Measurements from ENCODE around the gene EYS. TPM values are rescaled to one million over a fixed set of nuclear protein-coding genes. Genes with fewer than 3 reads are reported as not detected.

EYS gene
- total RNA-seq, 1 experiment from 2014 or later, result not detected

DNA sequence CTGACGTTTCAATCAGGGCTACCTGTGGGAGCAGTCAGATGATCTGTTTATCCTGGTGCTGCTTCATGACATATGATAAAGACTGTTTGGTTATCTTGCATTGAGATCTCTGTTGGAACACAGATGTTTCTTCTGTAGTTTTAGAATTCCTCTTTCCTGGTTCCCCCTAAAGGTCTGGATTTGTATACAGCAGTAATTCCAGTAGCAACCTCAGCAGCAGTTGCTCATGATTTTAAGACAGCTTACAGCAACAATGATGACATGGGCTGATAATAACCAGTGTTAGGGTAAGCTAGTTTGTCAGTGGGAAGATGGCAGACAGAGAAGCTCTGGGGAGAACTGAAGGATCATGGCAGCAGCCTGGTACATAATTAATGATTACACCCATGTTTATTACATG is 1632.0 kb downstream of the EYS start:
- Histone ChIP-seq H3K27ac (ENCODE audit: insufficient read length, low read depth, low read length) (no peak overlapping the region), H3K9ac (ENCODE audit: extremely low read depth, insufficient read length, low read length) (no peak overlapping the region), H2BK12ac (ENCODE audit: insufficient read length, low read depth, low read length) (no peak overlapping the region), H3K79me1 (ENCODE audit: insufficient read depth, low read depth, low read length, poor library complexity, severe bottlenecking) (no peaks in the 10 kb centered on the region), H3K14ac (ENCODE audit: insufficient read depth, low read length) (no peak overlapping the region), H3K79me2 (ENCODE audit: insufficient read depth, low read length) (no peaks in the 10 kb centered on the region), H2BK15ac (ENCODE audit: low read depth, low read length) (no peak overlapping the region), H3K9me3 (ENCODE audit: control insufficient read depth, low read depth, low read length) (no peaks in the 10 kb centered on the region), H4K8ac (replicated peaks; ENCODE audit: insufficient read length, low read depth, low read length) (no peak overlapping the region), H3K27me3 (ENCODE audit: insufficient read depth, low read length) (no peaks in the 10 kb centered on the region), H3K18ac (ENCODE audit: insufficient read length, low read depth, low read length) (no peak overlapping the region), H3T11ph (ENCODE audit: low read length) (no peak overlapping the region), H4K91ac (ENCODE audit: insufficient read length, low read depth, low read length) (no peak overlapping the region), H2AFZ (ENCODE audit: low read length) (no peak overlapping the region), H3K23ac (ENCODE audit: insufficient read length, low read depth, low read length) (no peak overlapping the region), H3K4me1 (ENCODE audit: insufficient read depth, low read length) (no peaks in the 10 kb centered on the region), H3K4me2 (ENCODE audit: insufficient read depth, insufficient read length, low read length) (no peak overlapping the region), H4K20me1 (ENCODE audit: control insufficient read depth, insufficient read depth, insufficient read length) (no peaks in the 10 kb centered on the region), H4K5ac (ENCODE audit: insufficient read length, low read depth, low read length) (no peak overlapping the region), H3K56ac (ENCODE audit: insufficient read length, low read depth, low read length) (no peak overlapping the region), H3K4ac (ENCODE audit: low read depth, low read length) (no peak overlapping the region), H2BK5ac (ENCODE audit: insufficient read length, low read length) (no peak overlapping the region), H2AK5ac (ENCODE audit: insufficient read length, low read length) (no peak overlapping the region), H3K23me2 (ENCODE audit: insufficient read length, low read depth, low read length, poor library complexity, severe bottlenecking) (no peaks in the 10 kb centered on the region), H2BK120ac (ENCODE audit: low read depth, low read length, poor library complexity, severe bottlenecking) (no peak overlapping the region), H2BK20ac (ENCODE audit: low read depth, low read length, poor library complexity, severe bottlenecking) (no peak overlapping the region)
- Mint-ChIP-seq H3K27ac (no peak overlapping the region), H3K4me1 (no peaks in the 10 kb centered on the region), H3K27me3 (ENCODE audit: low read depth) (no peaks in the 10 kb centered on the region), H3K4me3 (no peak overlapping the region), H3K9me3 (no peaks in the 10 kb centered on the region), H3K36me3 (ENCODE audit: insufficient read depth in 1 of 3, low read depth in 3 of 3) (no peaks in the 10 kb centered on the region)
- WGBS (ENCODE audit: extremely low coverage, insufficient read length, low lambda C conversion rate), result no CpG with 5 or more reads among the region's 1 CpG
- TF ChIP-seq, protein P1, sequence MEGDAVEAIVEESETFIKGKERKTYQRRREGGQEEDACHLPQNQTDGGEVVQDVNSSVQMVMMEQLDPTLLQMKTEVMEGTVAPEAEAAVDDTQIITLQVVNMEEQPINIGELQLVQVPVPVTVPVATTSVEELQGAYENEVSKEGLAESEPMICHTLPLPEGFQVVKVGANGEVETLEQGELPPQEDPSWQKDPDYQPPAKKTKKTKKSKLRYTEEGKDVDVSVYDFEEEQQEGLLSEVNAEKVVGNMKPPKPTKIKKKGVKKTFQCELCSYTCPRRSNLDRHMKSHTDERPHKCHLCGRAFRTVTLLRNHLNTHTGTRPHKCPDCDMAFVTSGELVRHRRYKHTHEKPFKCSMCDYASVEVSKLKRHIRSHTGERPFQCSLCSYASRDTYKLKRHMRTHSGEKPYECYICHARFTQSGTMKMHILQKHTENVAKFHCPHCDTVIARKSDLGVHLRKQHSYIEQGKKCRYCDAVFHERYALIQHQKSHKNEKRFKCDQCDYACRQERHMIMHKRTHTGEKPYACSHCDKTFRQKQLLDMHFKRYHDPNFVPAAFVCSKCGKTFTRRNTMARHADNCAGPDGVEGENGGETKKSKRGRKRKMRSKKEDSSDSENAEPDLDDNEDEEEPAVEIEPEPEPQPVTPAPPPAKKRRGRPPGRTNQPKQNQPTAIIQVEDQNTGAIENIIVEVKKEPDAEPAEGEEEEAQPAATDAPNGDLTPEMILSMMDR (conservative IDR thresholded peaks at IDR 0.05), result no peak
- no peak for DNase-seq
